B cell (primary cell): ENCODE data around the gene SULT1A4. TPM values are rescaled to one million over a fixed set of nuclear protein-coding genes. Genes with fewer than 3 reads are reported as not detected.
"Not testable (repeated sequence)": the region's sequence is repeated elsewhere in the genome, so short reads cannot be mapped to it uniquely, and the experiment has no call there.

ENCODE experiments used
- ATAC-seq: fragments of 200-7000 bp; cut with Tn5 transposase; one replicate; pipeline ENCODE4 v1.10.0; 2021; ENCODE audit warnings: low read depth, mild to moderate bottlenecking, moderate number of reproducible peaks, moderate library complexity
- CTCF ChIA-PET: fragments of 350-600 bp; sonication (Branson Sonifier 250); formaldehyde crosslinking; loops from one replicate; lab custom pipeline; 2021; ENCODE audit warnings: antibody characterized with exemption, inconsistent platforms; lab: Charles Lee
- POLR2A ChIA-PET: fragments of 350-600 bp; sonication (Branson Sonifier 250); formaldehyde crosslinking; loops from one replicate; lab custom pipeline; 2021; ENCODE audit warnings: antibody characterized with exemption; lab: Charles Lee
- DNase-seq: peaks from one replicate; pipeline ENCODE4 v3.0.0; 2013
- H2AFZ ChIP-seq: 2 replicates; pipeline ENCODE4 v1.6.1; 2012; ENCODE audit warnings: mild to moderate bottlenecking, low read depth, low read length; ENCODE audit not compliant: insufficient read depth, poor library complexity, severe bottlenecking
- H3K27ac ChIP-seq, 2 donors: 1 replicate in 1 of 2; 2 replicates in 1 of 2; pipeline ENCODE4 v1.5.1; 2012 to 2013; ENCODE audit warnings: low read length in 2 of 2, mild to moderate bottlenecking in 2 of 2, moderate library complexity in 1 of 2
- H3K27me3 ChIP-seq, 4 experiments: fragments of 200-600 bp in 1 of 4; sonication (generic) in 1 of 4; replicated peaks in 1 of 4; 1 replicate in 2 of 4; 2 replicates in 2 of 4; pipeline versions ENCODE4 v1.6.1 to v1.7.0; 2013 to 2016; ENCODE audit warnings: low read length in 3 of 4, mild to moderate bottlenecking in 2 of 4, mixed read lengths in 1 of 4, moderate library complexity in 1 of 4; ENCODE audit not compliant: insufficient read depth in 4 of 4, control insufficient read depth in 3 of 4; ENCODE audit errors: control extremely low read depth in 1 of 4
- H3K36me3 ChIP-seq, 2 experiments: replicated peaks in 1 of 2; 1 replicate in 1 of 2; 2 replicates in 1 of 2; pipeline versions ENCODE4 v1.6.1 to v1.7.1; 2013; ENCODE audit warnings: low read length in 1 of 2; ENCODE audit not compliant: insufficient read depth in 2 of 2, control insufficient read depth in 1 of 2; ENCODE audit errors: control extremely low read depth in 1 of 2, extremely low read depth in 1 of 2
- H3K4me1 ChIP-seq, 2 donors: fragments of 200-600 bp in 1 of 2; sonication (generic) in 1 of 2; 1 replicate in 1 of 2; 2 replicates in 1 of 2; pipeline versions ENCODE4 v1.5.1 to v1.6.1; 2013 to 2017; ENCODE audit warnings: low read length in 2 of 2; ENCODE audit not compliant: control insufficient read depth in 2 of 2, insufficient read depth in 2 of 2
- H3K4me2 ChIP-seq: replicated peaks from 2 replicates; pipeline ENCODE3; 2012; ENCODE audit warnings: mild to moderate bottlenecking, low read depth, low read length; ENCODE audit not compliant: poor library complexity, severe bottlenecking
- H3K4me3 ChIP-seq, 5 experiments: fragments of 200-600 bp in 1 of 5; sonication (generic) in 1 of 5; 1 replicate in 3 of 5; 2 replicates in 2 of 5; pipeline versions ENCODE4 v1.5.1 to v1.7.0; 2011 to 2016; ENCODE audit warnings: low read length in 4 of 5, mild to moderate bottlenecking in 4 of 5, low read depth in 2 of 5, control low read depth in 1 of 5, moderate library complexity in 1 of 5; ENCODE audit not compliant: insufficient read depth in 1 of 5; ENCODE audit errors: control extremely low read depth in 1 of 5, extremely low read depth in 1 of 5
- H3K79me2 ChIP-seq: fragments of 200-600 bp; sonication (generic); one replicate; pipeline ENCODE4 v1.6.0; 2016; ENCODE audit warnings: low read length; ENCODE audit not compliant: control insufficient read depth, insufficient read depth
- H3K9ac ChIP-seq: fragments of 200-600 bp; sonication (generic); 2 replicates; pipeline ENCODE4 v1.6.1; 2017; ENCODE audit warnings: mild to moderate bottlenecking, low read length, moderate library complexity
- H3K9me3 ChIP-seq, 3 donors: one replicate each; pipeline versions ENCODE4 v1.6.1 to v1.7.1; 2013; ENCODE audit warnings: low read length in 2 of 3; ENCODE audit not compliant: control insufficient read depth in 2 of 3, insufficient read depth in 1 of 3; ENCODE audit errors: control extremely low read depth in 1 of 3
- H4K20me1 ChIP-seq: 2 replicates; pipeline ENCODE4 v1.6.0; 2012; ENCODE audit warnings: mild to moderate bottlenecking, low read length; ENCODE audit not compliant: insufficient read depth, control insufficient read depth, poor library complexity, severe bottlenecking
- H3K27ac Mint-ChIP-seq: one replicate; pipeline ENCODE4 v1.8.0; 2021; ENCODE audit warnings: mixed read lengths
- H3K27me3 Mint-ChIP-seq: one replicate; pipeline ENCODE4 v1.8.0; 2021; ENCODE audit warnings: mixed read lengths
- H3K4me1 Mint-ChIP-seq: one replicate; pipeline ENCODE4 v1.8.0; 2021; ENCODE audit warnings: mixed read lengths
- H3K4me3 Mint-ChIP-seq: one replicate; pipeline ENCODE4 v1.8.0; 2021; ENCODE audit warnings: mixed read lengths
- H3K9me3 Mint-ChIP-seq: one replicate; pipeline ENCODE4 v1.8.0; 2022; ENCODE audit warnings: mixed read lengths; ENCODE audit not compliant: insufficient read depth
- WGBS: methylation state at CpG from one replicate; pipeline ENCODE4 v1.1.5; 2013; ENCODE audit warnings: missing lambda C conversion rate; ENCODE audit not compliant: insufficient coverage; 5-methylcytosine and 5-hydroxymethylcytosine counted together
- intact Hi-C: fragments of 100-400 bp; cut with micrococcal nuclease; formaldehyde crosslinking; loops from one replicate; pipeline ENCODE4 v1.10.0; 2022
- polyA plus RNA-seq: library from polyadenylated mRNA; depleted of rRNA; stranded (reverse); fragments of >200 nt; gene quantifications from 2 replicates; pipeline ENCODE4 v1.2.3, GENCODE V29; 2012
- total RNA-seq, 2 donors: library from RNA; stranded (reverse); fragments of 120-200 nt in 1 of 2; gene quantifications; 1 replicate in 1 of 2; 2 replicates in 1 of 2; pipeline versions ENCODE4 v1.2.3 to v1.2.4, GENCODE V29; 2013 to 2022

SULT1A4 gene
- total and polyA plus RNA-seq, 2 donors (not counting 1 experiment from before 2014, with no cell fraction given) = 2.6 to 6.0 TPM

DNA sequence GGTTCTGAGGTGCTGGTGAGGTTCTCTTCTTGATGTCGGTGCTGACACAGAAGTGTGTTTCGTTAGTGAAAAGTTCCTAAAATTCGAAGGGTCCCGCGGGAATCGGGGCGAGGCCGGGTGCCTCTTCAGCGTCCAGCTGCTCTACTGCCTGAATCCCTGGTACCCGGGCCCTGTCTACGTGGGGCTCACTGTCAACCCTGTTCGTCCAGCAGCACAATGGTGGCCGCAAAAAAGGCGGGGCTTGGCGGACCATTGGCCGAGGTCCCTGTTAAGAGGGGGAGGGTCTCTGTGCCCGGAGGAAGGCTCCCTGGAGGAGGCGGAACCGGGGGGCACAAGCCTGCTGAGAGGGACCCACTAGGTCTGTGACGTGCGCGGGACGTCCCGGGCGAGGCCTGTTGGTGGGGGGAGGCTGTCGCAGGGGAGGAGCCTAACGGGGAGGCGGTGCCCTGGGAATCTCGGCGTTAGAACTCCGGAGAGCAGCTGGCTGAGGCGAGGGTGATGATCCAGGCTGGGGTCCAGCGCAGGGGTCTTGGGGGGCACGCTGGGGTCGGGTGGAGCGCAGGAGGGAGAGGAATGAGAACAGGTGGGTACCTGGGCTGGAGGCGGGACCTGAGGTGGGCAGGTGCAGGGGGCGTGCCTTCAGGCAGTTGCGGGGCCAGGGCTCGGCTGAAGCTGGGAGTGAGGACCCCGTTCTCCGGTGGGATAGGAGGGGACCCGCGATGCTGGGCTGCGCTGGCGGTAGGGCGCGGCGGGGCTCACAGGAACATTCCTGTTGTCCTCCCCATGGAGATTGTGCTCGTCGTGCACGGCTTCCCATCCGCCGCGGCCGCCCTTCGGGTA, 6.5 kb downstream of the SULT1A4 start:
- H2AFZ ChIP-seq, H3K4me3 ChIP-seq, POLR2A ChIA-PET, H3K9me3 ChIP-seq, intact Hi-C loops, H3K4me3 Mint-ChIP-seq, H3K4me1 Mint-ChIP-seq, H3K79me2 ChIP-seq, DNase-seq, H3K9ac ChIP-seq, H3K27ac Mint-ChIP-seq, H3K27ac ChIP-seq, H3K27me3 Mint-ChIP-seq, CTCF ChIA-PET, H3K4me2 ChIP-seq, H3K36me3 ChIP-seq, H3K27me3 ChIP-seq, H3K9me3 Mint-ChIP-seq, H3K4me1 ChIP-seq, H4K20me1 ChIP-seq: not testable (repeated sequence)
- no CpG with 5 or more reads among the region's 57 CpGs for WGBS
- ATAC-seq = peak; percentile 75

DNA sequence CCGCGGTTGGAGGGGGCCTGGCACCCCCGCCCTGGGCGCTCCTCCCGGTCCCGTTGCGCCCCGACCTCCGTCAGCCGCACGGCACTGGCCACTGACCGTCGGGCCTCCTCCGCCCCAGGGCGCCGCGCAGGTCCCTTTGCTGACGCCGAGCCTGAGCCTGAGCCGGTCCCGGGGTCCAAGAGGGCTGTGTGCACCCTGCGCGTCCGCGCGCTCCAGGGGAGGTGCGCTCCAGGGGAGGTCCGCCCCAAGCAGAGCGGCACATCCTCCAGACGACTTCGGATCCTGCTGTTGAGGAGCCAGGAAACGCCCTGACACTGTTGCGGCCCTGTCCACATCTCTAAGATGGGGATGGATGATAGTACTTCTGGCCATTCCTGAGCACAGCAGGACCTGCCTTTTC, 7.2 kb downstream of the SULT1A4 start:
- H3K4me2 ChIP-seq, H3K27me3 ChIP-seq, H3K9me3 Mint-ChIP-seq, H3K27me3 Mint-ChIP-seq, ATAC-seq, intact Hi-C loops, DNase-seq, H4K20me1 ChIP-seq, CTCF ChIA-PET, H3K4me1 ChIP-seq, H3K4me3 Mint-ChIP-seq, H3K36me3 ChIP-seq, H3K27ac Mint-ChIP-seq, H3K9ac ChIP-seq, H3K27ac ChIP-seq, H3K4me1 Mint-ChIP-seq, POLR2A ChIA-PET, H3K9me3 ChIP-seq, H3K79me2 ChIP-seq, H3K4me3 ChIP-seq, H2AFZ ChIP-seq: not testable (repeated sequence)
- no CpG with 5 or more reads among the region's 33 CpGs for WGBS

DNA sequence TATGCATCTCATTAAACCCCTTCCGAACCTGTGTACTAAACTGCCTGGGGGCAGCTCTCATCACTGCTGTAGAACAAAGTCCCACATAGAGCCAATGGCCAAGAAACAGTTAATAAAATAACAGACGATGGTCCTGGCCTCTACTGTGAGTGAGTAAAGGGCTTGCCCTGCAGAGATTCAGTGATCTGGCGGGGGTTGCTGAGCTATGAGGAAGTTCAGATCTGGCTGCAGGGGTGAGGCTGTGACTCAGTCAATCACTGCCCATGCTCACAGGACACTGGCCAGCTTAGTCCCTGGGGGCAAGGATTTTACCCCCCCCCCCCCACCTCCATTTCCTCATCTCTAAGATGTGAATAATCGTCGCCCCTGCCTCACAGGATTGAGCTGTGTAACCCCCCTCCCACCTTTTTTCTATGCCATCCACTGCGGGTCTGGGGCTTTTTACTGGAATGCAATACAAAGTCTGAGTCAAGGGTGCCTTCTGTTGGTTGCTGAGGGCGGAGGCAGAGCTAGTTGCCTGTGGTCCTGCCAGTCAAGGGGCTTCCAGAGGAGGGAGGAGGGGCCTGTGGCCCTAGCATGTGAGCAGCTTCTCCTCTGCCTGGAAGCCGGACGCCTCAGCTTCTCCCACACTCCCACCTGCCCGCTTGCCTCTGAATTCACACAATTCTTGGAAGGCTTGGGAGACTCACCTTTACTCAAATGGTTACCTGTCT, 8.1 kb downstream of the SULT1A4 start:
- H3K9me3 ChIP-seq, H3K4me1 Mint-ChIP-seq, H3K9me3 Mint-ChIP-seq, DNase-seq, H3K4me3 ChIP-seq, H2AFZ ChIP-seq, H3K79me2 ChIP-seq, H3K27ac Mint-ChIP-seq, H3K4me3 Mint-ChIP-seq, H4K20me1 ChIP-seq, CTCF ChIA-PET, POLR2A ChIA-PET, H3K9ac ChIP-seq, H3K27ac ChIP-seq, H3K4me2 ChIP-seq, intact Hi-C loops, H3K27me3 ChIP-seq, H3K4me1 ChIP-seq, H3K27me3 Mint-ChIP-seq, H3K36me3 ChIP-seq: not testable (repeated sequence)
- peak; percentile 59 for ATAC-seq
- no CpG with 5 or more reads among the region's 10 CpGs for WGBS

DNA sequence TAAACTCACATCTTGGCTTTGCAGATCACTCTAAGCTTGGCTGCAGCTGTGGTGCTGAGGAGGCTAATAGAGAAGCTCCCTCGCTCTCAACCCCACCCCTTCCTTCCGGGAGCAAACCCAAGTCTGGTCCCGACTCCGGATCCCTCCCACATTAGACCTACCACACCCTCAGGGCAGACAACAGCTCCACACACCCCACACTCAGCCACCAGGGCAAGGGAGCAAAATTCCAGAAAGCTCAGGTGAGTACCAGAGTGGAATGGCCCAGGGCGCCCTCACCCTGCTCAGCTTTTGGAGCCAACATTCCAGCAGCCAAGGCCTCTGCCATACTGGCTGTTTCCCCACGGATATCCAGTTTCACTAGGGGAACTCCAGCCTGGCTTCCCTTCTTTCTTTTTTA, 9.9 kb downstream of the SULT1A4 start:
- H3K27ac Mint-ChIP-seq, H3K36me3 ChIP-seq, H3K27me3 Mint-ChIP-seq, CTCF ChIA-PET, H3K27me3 ChIP-seq, H3K4me1 ChIP-seq, H3K27ac ChIP-seq, POLR2A ChIA-PET, H3K9ac ChIP-seq, H3K4me1 Mint-ChIP-seq, H3K79me2 ChIP-seq, DNase-seq, H3K9me3 Mint-ChIP-seq, H3K4me2 ChIP-seq, intact Hi-C loops, H4K20me1 ChIP-seq, H2AFZ ChIP-seq, H3K9me3 ChIP-seq: not testable (repeated sequence)
- peak overlapping the region; percentile 26 for H3K4me3 Mint-ChIP-seq
- H3K4me3 ChIP-seq = peak overlapping the region in 1 of 5 experiments; percentile 21
- WGBS = no CpG with 5 or more reads among the region's 6 CpGs
- ATAC-seq = peak; percentile 23
